Nephron (organoid): Measurements from ENCODE around the gene MOB3B.

Experiments used
- H3K27ac Mint-ChIP-seq, 3 experiments: 2 replicates each; pipeline ENCODE4 v1.8.0; 2020; ENCODE audit warnings: mixed read lengths in 3 of 3, mild to moderate bottlenecking in 2 of 3, moderate library complexity in 1 of 3
- H3K27me3 Mint-ChIP-seq: 2 replicates; pipeline ENCODE4 v1.8.0; 2021; ENCODE audit warnings: low read depth, mild to moderate bottlenecking, moderate library complexity, mixed read lengths
- H3K36me3 Mint-ChIP-seq: 2 replicates; pipeline ENCODE4 v1.8.0; 2020; ENCODE audit warnings: low read depth, mixed read lengths
- H3K4me1 Mint-ChIP-seq: 2 replicates; pipeline ENCODE4 v1.8.0; 2020; ENCODE audit warnings: mixed read lengths
- H3K4me3 Mint-ChIP-seq, 3 experiments: 2 replicates each; pipeline ENCODE4 v1.8.0; 2020; ENCODE audit warnings: mild to moderate bottlenecking in 3 of 3, mixed read lengths in 3 of 3, moderate library complexity in 2 of 3
- H3K9me3 Mint-ChIP-seq: 2 replicates; pipeline ENCODE4 v1.8.0; 2020; ENCODE audit warnings: mixed read lengths
- TF ChIP-seq, protein P1 (sequence below), 3 experiments: fragments of 200-600 bp; sonication (generic); IDR thresholded peaks; one replicate each; pipeline ENCODE4 v1.5.0; 2021; ENCODE audit warnings: antibody characterized with exemption in 3 of 3; ENCODE audit not compliant: unreplicated experiment in 3 of 3

The MOB3B gene

DNA sequence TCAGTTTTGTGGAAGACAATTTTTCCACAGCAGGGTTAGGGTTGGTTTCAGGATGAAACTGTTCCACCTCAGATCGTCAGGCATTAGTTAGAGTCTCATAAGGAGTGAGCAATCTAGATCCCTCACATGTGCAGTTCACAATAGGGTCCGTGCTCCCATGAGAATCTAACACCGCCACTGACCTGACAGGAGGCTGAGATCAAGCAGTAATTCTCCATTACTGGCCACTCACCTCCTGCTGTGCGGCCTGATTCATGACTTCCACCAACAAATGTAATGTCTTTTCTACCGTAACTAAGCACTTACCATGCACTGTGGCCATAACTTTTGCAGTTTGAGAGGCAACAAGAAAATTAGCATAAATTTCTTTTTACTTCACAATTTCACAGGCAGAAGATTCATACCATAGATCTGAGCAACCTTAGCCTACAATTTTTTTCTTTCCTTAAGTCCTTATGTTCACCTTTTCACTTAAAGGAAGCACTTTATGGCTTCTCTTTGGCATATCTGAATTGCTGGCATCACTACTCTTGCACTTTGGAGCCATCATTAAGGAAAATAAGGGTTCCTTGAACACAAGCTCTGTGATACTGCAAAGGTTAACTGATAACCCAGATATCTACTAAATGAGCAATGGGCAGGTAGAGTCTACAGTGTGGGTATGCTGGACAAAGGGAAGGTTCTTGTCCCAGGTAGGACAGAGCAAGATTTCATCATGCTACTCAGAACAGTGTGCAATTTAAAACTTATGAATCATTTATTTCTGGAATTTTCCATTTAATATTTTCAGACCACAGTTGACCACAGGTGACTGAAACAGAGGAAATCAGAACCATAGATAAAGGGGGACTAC is 88.5 kb downstream of the MOB3B start:
- Mint-ChIP-seq H3K4me3 (no peak overlapping the region), H3K4me1 (peaks cover 21% of the 10 kb centered on the region), H3K9me3 (peaks cover 8% of the 10 kb centered on the region), H3K36me3 (peaks cover 17% of the 10 kb centered on the region), H3K27ac (peak overlapping the region in 1 of 3 experiments; percentile 83), H3K27me3 (no peaks in the 10 kb centered on the region)
- TF ChIP-seq, protein P1, sequence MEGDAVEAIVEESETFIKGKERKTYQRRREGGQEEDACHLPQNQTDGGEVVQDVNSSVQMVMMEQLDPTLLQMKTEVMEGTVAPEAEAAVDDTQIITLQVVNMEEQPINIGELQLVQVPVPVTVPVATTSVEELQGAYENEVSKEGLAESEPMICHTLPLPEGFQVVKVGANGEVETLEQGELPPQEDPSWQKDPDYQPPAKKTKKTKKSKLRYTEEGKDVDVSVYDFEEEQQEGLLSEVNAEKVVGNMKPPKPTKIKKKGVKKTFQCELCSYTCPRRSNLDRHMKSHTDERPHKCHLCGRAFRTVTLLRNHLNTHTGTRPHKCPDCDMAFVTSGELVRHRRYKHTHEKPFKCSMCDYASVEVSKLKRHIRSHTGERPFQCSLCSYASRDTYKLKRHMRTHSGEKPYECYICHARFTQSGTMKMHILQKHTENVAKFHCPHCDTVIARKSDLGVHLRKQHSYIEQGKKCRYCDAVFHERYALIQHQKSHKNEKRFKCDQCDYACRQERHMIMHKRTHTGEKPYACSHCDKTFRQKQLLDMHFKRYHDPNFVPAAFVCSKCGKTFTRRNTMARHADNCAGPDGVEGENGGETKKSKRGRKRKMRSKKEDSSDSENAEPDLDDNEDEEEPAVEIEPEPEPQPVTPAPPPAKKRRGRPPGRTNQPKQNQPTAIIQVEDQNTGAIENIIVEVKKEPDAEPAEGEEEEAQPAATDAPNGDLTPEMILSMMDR (IDR thresholded peaks at IDR 0.05; ENCODE audit: unreplicated experiment in 3 of 3): no peak

DNA sequence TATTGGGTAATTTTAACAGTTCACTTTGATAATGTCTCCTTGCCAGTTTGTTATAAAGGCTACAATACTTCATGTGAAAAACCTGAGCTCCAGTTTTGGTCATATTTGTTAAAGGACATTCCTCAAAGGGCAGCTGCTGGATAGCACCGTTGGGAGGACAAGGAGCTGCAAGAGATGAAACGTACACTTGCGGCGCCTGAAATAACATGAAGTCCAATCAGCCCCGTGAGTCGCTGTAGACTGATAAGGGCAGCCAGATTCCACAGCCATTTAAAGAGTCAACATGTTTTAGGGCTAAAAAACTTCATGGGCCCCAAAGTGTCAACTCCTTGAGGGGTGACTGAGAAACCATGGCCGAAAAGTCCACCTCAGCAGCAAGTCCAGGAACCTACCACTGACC is 91.1 kb downstream of the MOB3B start:
- peaks cover 8% of the 10 kb centered on the region for H3K9me3 Mint-ChIP-seq
- peaks cover 19% of the 10 kb centered on the region for H3K36me3 Mint-ChIP-seq
- peaks cover 39% of the 10 kb centered on the region for H3K4me1 Mint-ChIP-seq
- no peak overlapping the region for H3K27ac Mint-ChIP-seq
- no peak overlapping the region for H3K4me3 Mint-ChIP-seq
- no peaks in the 10 kb centered on the region for H3K27me3 Mint-ChIP-seq
- TF ChIP-seq, protein P1 (IDR thresholded peaks at IDR 0.05; ENCODE audit: unreplicated experiment in 3 of 3): no peak

DNA sequence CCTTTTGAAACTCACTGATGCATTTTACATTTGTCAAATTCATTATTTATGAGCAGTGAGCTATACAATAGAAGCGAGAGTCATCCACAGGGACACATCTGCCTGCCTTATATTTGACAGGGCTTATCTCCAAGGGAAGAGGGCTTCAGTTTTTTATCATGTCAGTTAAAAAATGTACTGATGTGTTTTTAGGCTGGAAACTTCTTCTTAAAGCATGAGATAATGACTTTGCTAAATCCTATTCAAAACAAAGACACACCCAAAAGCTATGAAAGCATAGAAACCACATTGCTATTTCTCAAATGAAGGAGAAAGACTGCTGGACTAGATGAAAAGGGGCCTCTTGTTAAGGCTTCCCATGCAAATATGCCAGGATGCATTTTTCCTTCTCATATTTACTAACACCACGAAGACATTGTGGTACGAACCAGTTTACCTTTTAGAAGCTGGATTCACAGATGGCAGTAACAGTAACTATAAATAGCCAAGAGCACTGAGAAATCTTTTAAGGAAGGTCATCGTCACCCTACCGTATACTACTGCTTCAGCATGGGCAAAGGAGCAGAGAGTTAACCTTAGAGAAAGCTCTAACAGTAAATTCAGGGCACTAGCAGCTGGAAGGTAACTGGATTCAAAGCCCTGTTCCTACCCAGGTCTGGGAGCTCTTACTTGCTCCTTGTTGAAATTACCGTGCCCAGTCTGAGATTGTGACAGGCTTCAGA is 91.8 kb downstream of the MOB3B start:
- H3K4me3 Mint-ChIP-seq: no peak overlapping the region
- peak overlapping the region in 2 of 3 experiments; percentile 67 to 89 for H3K27ac Mint-ChIP-seq
- peaks cover 3% of the 10 kb centered on the region for H3K9me3 Mint-ChIP-seq
- H3K27me3 Mint-ChIP-seq: no peaks in the 10 kb centered on the region
- peaks cover 14% of the 10 kb centered on the region for H3K36me3 Mint-ChIP-seq
- peaks cover 45% of the 10 kb centered on the region for H3K4me1 Mint-ChIP-seq
- TF ChIP-seq, protein P1 (IDR thresholded peaks at IDR 0.05; ENCODE audit: unreplicated experiment in 3 of 3): no peak

DNA sequence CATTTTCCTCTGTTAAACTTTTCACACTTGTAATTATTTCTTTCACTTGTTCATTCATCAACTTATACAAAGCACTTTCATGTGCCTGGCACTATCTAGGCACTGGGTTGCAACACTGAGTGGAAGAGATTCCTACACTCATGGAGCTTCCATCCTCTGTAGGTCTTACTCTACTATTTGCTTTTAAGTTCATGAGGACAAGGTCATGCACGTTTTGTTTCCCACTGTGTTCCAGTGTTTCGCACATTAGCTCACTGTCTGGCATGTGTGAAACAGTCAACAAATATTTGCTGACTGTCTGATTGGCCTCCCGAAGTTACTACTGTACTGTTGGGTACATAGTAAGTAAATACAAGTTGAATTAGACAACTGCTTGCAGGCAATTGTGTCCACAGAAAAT is 93.4 kb downstream of the MOB3B start:
- no peaks in the 10 kb centered on the region for H3K9me3 Mint-ChIP-seq
- peak overlapping the region in 1 of 3 experiments; percentile 30 for H3K4me3 Mint-ChIP-seq
- peak overlapping the region; percentile 83 to 95 (median 90) for H3K27ac Mint-ChIP-seq
- peaks cover 6% of the 10 kb centered on the region for H3K36me3 Mint-ChIP-seq
- peaks cover 60% of the 10 kb centered on the region for H3K4me1 Mint-ChIP-seq
- no peaks in the 10 kb centered on the region for H3K27me3 Mint-ChIP-seq
- TF ChIP-seq, protein P1 (IDR thresholded peaks at IDR 0.05; ENCODE audit: unreplicated experiment in 3 of 3): no peak

DNA sequence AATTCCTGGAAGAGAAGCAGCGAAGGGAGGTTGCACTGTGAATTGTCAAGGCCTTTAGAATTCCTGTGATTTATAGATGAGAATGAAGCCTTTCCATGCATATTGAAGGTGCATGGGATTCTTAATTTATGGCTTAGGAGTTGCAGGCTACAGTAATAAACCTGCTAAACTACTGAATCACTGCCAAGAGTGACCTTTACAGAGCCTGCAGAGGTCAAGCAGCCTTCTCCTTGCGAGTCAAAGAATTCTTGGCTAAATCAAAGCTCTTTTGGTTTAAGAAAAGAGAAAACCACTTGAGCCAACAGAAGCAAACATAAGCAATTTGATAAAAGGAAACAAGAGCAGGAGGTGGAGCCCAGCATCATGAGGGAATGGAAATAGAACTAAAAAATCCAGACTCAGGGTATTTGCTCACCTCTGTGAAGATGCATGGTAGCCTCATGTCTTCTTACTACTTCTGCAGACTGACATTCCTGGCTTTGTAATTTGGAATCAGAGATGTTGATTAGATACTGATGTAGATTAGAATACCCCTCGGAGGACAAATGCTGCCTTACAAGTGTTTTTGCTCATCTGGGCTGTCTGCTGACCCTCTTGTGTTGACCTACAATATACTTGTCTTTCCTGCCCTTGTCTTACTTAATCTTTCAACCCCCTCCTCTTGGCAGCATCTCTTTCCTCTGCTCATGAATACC is 95.8 kb downstream of the MOB3B start:
- peaks cover 85% of the 10 kb centered on the region for H3K4me1 Mint-ChIP-seq
- H3K36me3 Mint-ChIP-seq: peaks cover 3% of the 10 kb centered on the region
- TF ChIP-seq, protein P1 (IDR thresholded peaks at IDR 0.05; ENCODE audit: unreplicated experiment in 3 of 3): no peak
- H3K4me3 Mint-ChIP-seq: peak overlapping the region in 1 of 3 experiments; percentile 13
- H3K27ac Mint-ChIP-seq: peak overlapping the region; percentile 83 to 90 (median 89)
- no peaks in the 10 kb centered on the region for H3K27me3 Mint-ChIP-seq
- no peaks in the 10 kb centered on the region for H3K9me3 Mint-ChIP-seq
